Ishikawa (cell line): ENCODE results near the gene MACF1.

Experiments
- CREB1 ChIP-seq: IDR thresholded peaks from 2 replicates; pipeline ENCODE4 v1.6.1; 2012; ENCODE audit warnings: low read depth
- EP300 ChIP-seq: IDR thresholded peaks from 2 replicates; pipeline ENCODE4 v1.6.1; 2012; ENCODE audit warnings: borderline replicate concordance
- FOXM1 ChIP-seq: IDR thresholded peaks from 2 replicates; pipeline ENCODE4 v1.6.1; 2012; ENCODE audit warnings: low read depth, borderline replicate concordance
- MAX ChIP-seq: IDR thresholded peaks from 2 replicates; pipeline ENCODE4 v1.6.1; 2012
- REST ChIP-seq: IDR thresholded peaks from 2 replicates; pipeline ENCODE4 v1.6.1; 2012; ENCODE audit warnings: low read depth, mild to moderate bottlenecking
- TAF1 ChIP-seq: IDR thresholded peaks from 2 replicates; pipeline ENCODE4 v1.6.1; 2012; ENCODE audit warnings: low read depth, mild to moderate bottlenecking
- TCF12 ChIP-seq: IDR thresholded peaks from 2 replicates; pipeline ENCODE4 v1.6.1; 2012; ENCODE audit warnings: low read depth
- TEAD4 ChIP-seq: IDR thresholded peaks from 2 replicates; pipeline ENCODE4 v1.6.1; 2012

- no peak for TF ChIP-seq REST
- no peak for TF ChIP-seq CREB1
- no peak for TF ChIP-seq FOXM1
- no peak for TF ChIP-seq EP300
- TF ChIP-seq TAF1: no peak
- no peak for TF ChIP-seq MAX
- TF ChIP-seq TEAD4: no peak
- TF ChIP-seq TCF12: no peak
Observed at GRCh38 chr1:39358491-39358890, 154.0 kb downstream of the MACF1 start.
